Measurements from ENCODE around the gene SLC9A8.

DNA sequence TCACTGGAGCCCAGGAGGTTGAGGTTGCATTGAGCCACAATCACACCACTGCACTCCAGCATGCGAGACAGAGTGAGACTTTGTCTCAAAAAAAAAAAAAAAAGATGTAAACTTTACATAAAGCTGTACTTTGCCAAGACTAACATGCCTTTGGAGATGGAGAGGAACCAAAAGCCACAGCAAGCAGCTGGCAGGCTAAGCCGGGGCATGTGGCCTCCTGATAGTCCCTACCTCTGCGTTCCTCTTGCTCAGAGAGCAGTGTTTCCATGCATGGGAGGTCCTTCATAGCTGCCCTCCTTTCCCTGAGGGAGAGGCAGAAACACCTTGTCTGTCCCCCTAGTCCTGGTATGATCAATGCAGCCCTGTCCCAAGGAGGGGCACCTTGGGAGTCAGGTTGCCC, 67.5 kb downstream of the SLC9A8 start:
- TF ChIP-seq, protein P1, sequence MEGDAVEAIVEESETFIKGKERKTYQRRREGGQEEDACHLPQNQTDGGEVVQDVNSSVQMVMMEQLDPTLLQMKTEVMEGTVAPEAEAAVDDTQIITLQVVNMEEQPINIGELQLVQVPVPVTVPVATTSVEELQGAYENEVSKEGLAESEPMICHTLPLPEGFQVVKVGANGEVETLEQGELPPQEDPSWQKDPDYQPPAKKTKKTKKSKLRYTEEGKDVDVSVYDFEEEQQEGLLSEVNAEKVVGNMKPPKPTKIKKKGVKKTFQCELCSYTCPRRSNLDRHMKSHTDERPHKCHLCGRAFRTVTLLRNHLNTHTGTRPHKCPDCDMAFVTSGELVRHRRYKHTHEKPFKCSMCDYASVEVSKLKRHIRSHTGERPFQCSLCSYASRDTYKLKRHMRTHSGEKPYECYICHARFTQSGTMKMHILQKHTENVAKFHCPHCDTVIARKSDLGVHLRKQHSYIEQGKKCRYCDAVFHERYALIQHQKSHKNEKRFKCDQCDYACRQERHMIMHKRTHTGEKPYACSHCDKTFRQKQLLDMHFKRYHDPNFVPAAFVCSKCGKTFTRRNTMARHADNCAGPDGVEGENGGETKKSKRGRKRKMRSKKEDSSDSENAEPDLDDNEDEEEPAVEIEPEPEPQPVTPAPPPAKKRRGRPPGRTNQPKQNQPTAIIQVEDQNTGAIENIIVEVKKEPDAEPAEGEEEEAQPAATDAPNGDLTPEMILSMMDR (IDR thresholded peaks at IDR 0.05; ENCODE audit: insufficient read depth, low read length, poor library complexity, severe bottlenecking) = no peak
- no peak for TF ChIP-seq EZH2phosphoT487 (conservative IDR thresholded peaks at IDR 0.05; ENCODE audit: low read length)
